A549 (cell line): ENCODE measurements around the gene MYDGF. TPM values are rescaled to one million over a fixed set of nuclear protein-coding genes. Genes with fewer than 3 reads are reported as not detected.

Source experiments
- ATAC-seq, 2 experiments: fragments of 200-7000 bp in 1 of 2; fragments of >200 bp in 1 of 2; cut with Nextera tagmentation in 1 of 2; cut with Tn5 transposase in 1 of 2; 3 replicates each; pipeline versions ENCODE4 v1.8.0 to v1.9.1; 2018 to 2020; ENCODE audit warnings: mild to moderate bottlenecking in 1 of 2, moderate library complexity in 1 of 2
- CTCF ChIA-PET: fragments of 300-600 bp; sonication (Branson Sonifier 250); formaldehyde crosslinking; extraction: SDS; loops from one replicate; lab custom pipeline; 2021; ENCODE audit warnings: antibody characterized with exemption, inconsistent platforms; lab: Yijun Ruan, JAX
- POLR2A ChIA-PET: fragments of 350-600 bp; formaldehyde crosslinking; extraction: SDS; loops from one replicate; lab custom pipeline; 2021; ENCODE audit warnings: antibody characterized with exemption, inconsistent platforms; lab: Yijun Ruan, JAX
- DNase-seq, 2 experiments: peaks; one replicate each; pipeline versions ENCODE4 v3.0.0 to v3.0.0-alpha.2; 2011 to 2016; ENCODE audit warnings: low read depth in 1 of 2, low spot score in 1 of 2
- FAIRE-seq: peaks from 2 replicates; lab custom pipeline; 2011; peaks lifted over from hg19 to GRCh38; lab: Jason Lieb, UNC
- H3K27ac ChIP-seq, 2 experiments: fragments of >200 bp; sonication (Bioruptor Twin); formaldehyde crosslinking; 3 replicates each; pipeline ENCODE4 v1.5.1; 2016 to 2017
- H3K4me1 ChIP-seq: fragments of >200 bp; sonication (Bioruptor Twin); formaldehyde crosslinking; 3 replicates; pipeline ENCODE4 v1.6.1; 2016
- H3K4me2 ChIP-seq: fragments of >200 bp; sonication (Bioruptor Twin); formaldehyde crosslinking; 3 replicates; pipeline ENCODE4 v1.6.1; 2016
- H3K4me3 ChIP-seq: fragments of >200 bp; sonication (Bioruptor Twin); formaldehyde crosslinking; 3 replicates; pipeline ENCODE4 v1.5.1; 2016
- H3K9me3 ChIP-seq: fragments of >200 bp; sonication (Bioruptor Twin); formaldehyde crosslinking; 3 replicates; pipeline ENCODE4 v1.6.1; 2016
- CBX2 ChIP-seq: fragments of 200-600 bp; sonication (generic); IDR thresholded peaks from 2 replicates; pipeline ENCODE4 v1.6.1; 2016; ENCODE audit warnings: low read depth, mild to moderate bottlenecking, borderline replicate concordance
- CBX8 ChIP-seq: fragments of 200-600 bp; sonication (generic); IDR thresholded peaks from 2 replicates; pipeline ENCODE4 v1.6.1; 2016
- CTCF ChIP-seq: fragments of >200 bp; sonication (Bioruptor Twin); formaldehyde crosslinking; IDR thresholded peaks from 3 replicates; pipeline ENCODE4 v1.5.1; 2016
- E2F6 ChIP-seq: IDR thresholded peaks from 2 replicates; pipeline ENCODE4 v1.6.1; 2012; ENCODE audit warnings: low read depth, borderline replicate concordance
- EHF ChIP-seq: fragments of 250-450 bp; sonication (Bioruptor Pico); IDR thresholded peaks from 2 replicates; pipeline ENCODE4 v1.5.0; 2020; ENCODE audit warnings: mild to moderate bottlenecking
- EHMT2 ChIP-seq: fragments of 200-600 bp; sonication (generic); IDR thresholded peaks from 2 replicates; pipeline ENCODE4 v1.6.1; 2016; ENCODE audit warnings: antibody characterized with exemption, low read depth, mild to moderate bottlenecking, moderate library complexity
- ESRRA ChIP-seq: fragments of 150-350 bp; IDR thresholded peaks from 2 replicates; pipeline ENCODE4 v1.6.1; 2014; ENCODE audit warnings: mild to moderate bottlenecking, low read length, borderline replicate concordance
- HDAC2 ChIP-seq: fragments of 200-600 bp; sonication (generic); IDR thresholded peaks from 2 replicates; pipeline ENCODE4 v1.6.1; 2016
- HES2 ChIP-seq: fragments of >200 bp; sonication (Bioruptor Twin); formaldehyde crosslinking; IDR thresholded peaks from 2 replicates; pipeline ENCODE4 v1.6.1; 2016
- HMGXB4 ChIP-seq: fragments of 250-450 bp; sonication (Bioruptor Pico); IDR thresholded peaks from 2 replicates; pipeline ENCODE4 v1.5.0; 2021; ENCODE audit warnings: mild to moderate bottlenecking, moderate library complexity, borderline replicate concordance
- JUN ChIP-seq, 2 experiments: fragments of >200 bp; sonication (Bioruptor Twin); formaldehyde crosslinking; IDR thresholded peaks; 2 replicates in 1 of 2; 3 replicates in 1 of 2; pipeline ENCODE4 v1.6.1; 2016 to 2017
- KDM5A ChIP-seq: fragments of 200-600 bp; sonication (generic); IDR thresholded peaks from 2 replicates; pipeline ENCODE4 v1.6.1; 2016; ENCODE audit warnings: antibody characterized with exemption, mild to moderate bottlenecking
- NR3C1 ChIP-seq: fragments of >200 bp; sonication (Bioruptor Twin); formaldehyde crosslinking; IDR thresholded peaks from 3 replicates; pipeline ENCODE4 v1.6.1; 2017
- PBX3 ChIP-seq: IDR thresholded peaks from 2 replicates; pipeline ENCODE4 v1.6.1; 2012
- RAD21 ChIP-seq, 2 experiments: fragments of >200 bp in 1 of 2; sonication (Bioruptor Twin) in 1 of 2; formaldehyde crosslinking in 1 of 2; IDR thresholded peaks in 1 of 2; conservative IDR thresholded peaks in 1 of 2; 2 replicates in 1 of 2; 3 replicates in 1 of 2; pipeline ENCODE4 v1.6.1; 2012 to 2018; ENCODE audit warnings: inconsistent platforms in 1 of 2
- TP53 ChIP-seq: fragments of 250-450 bp; sonication (Bioruptor Pico); IDR thresholded peaks from 2 replicates; pipeline ENCODE4 v1.5.0; 2021; ENCODE audit warnings: mild to moderate bottlenecking, moderate library complexity
- ZC3H11A ChIP-seq: fragments of 450-650 bp; IDR thresholded peaks from 2 replicates; pipeline ENCODE4 v1.6.1; 2014; ENCODE audit warnings: antibody characterized with exemption, mild to moderate bottlenecking
- ZFP36 ChIP-seq: fragments of 450-650 bp; IDR thresholded peaks from 2 replicates; pipeline ENCODE4 v1.6.1; 2014; ENCODE audit warnings: borderline replicate concordance; ENCODE audit not compliant: partially characterized antibody
- ZNF302 ChIP-seq: fragments of 250-450 bp; sonication (Bioruptor Pico); IDR thresholded peaks from 2 replicates; pipeline ENCODE4 v1.9.0; 2021; ENCODE audit warnings: inconsistent platforms, mild to moderate bottlenecking, moderate library complexity
- WGBS: methylation state at CpG from one replicate; pipeline ENCODE4 v1.1.6; 2017; ENCODE audit errors: missing lambda C conversion rate; 5-methylcytosine and 5-hydroxymethylcytosine counted together
- polyA plus RNA-seq, 4 experiments: library from polyadenylated mRNA; depleted of rRNA in 3 of 4; stranded (reverse); fragments of >200 nt; fragmentation: RNase III in 1 of 4; extraction: RNeasy Plus Mini Kit Qiagen cat#74134 plus additional on column Dnase treatment in 1 of 4; gene quantifications; 2 replicates in 3 of 4; 3 replicates in 1 of 4; pipeline ENCODE4 v1.2.3, GENCODE V29; 2011 to 2017

Gene MYDGF
- polyA plus RNA-seq, 2 of the 4 experiments (the other 2 are of a cell fraction): 62.1 to 107 TPM

GRCh38 chr19:4652075-4652474 lies 18.1 kb downstream of the MYDGF start:
- FAIRE-seq (no peak), DNase-seq (no peak), ATAC-seq (no peak)
- TF ChIP-seq HDAC2 (no peak), CBX2 (no peak), EHF (CRISPR knock-in tag) (no peak)
- POLR2A ChIA-PET: no interaction called here
- WGBS: 96% methylated on average over 39 of the region's 44 CpGs
- H3K27ac ChIP-seq: no peak overlapping the region
- CTCF ChIA-PET: interaction anchor here (1.1 to 2.3 kb wide), 2 partner anchors 7 to 16 kb away, joined by 3 to 6 read pairs; no protein-coding TSS in a partner anchor
- H3K4me3 ChIP-seq: no peak overlapping the region
- peaks cover 4% of the 10 kb centered on the region; the same call in 1 of the 3 replicates for H3K4me1 ChIP-seq
- no peaks in the 10 kb centered on the region for H3K9me3 ChIP-seq
- H3K4me2 ChIP-seq: no peak overlapping the region

- Histone ChIP-seq H3K4me1 (peaks cover 4% of the 10 kb centered on the region; the same call in 1 of the 3 replicates), H3K9me3 (no peaks in the 10 kb centered on the region), H3K4me2 (no peak overlapping the region), H3K4me3 (no peak overlapping the region)
- CTCF ChIA-PET: interaction anchor here (0.5 to 2.3 kb wide), 5 partner anchors 9 to 211 kb away, joined by 3 to 6 read pairs (median 3); partner anchors contain the start of gene SEMA6B
- DNase-seq: no peak
- POLR2A ChIA-PET: no interaction called here
- 90% methylated on average over 2 of the region's 2 CpGs for WGBS
- TF ChIP-seq ESRRA (no peak), RAD21 (conservative IDR thresholded peaks at IDR 0.05 in 1 of 2, IDR thresholded peaks at IDR 0.05 in 1 of 2) (no peak), KDM5A (no peak), EHF (CRISPR knock-in tag) (no peak), JUN (IDR thresholded peaks at IDR 0.05) (no peak), CBX8 (no peak), ZC3H11A (no peak), CTCF (no peak)
- TF ChIP-seq, all 56 proteins: peak for 0
- no peak overlapping the region for H3K27ac ChIP-seq
- FAIRE-seq (no peak), ATAC-seq (no peak; a peak in 2 of 6 replicates)
These were observed 20.0 kb downstream of the MYDGF start for GRCh38 chr19:4650159-4650558.

- H3K4me1 ChIP-seq: peaks cover 1% of the 10 kb centered on the region; the same call in 1 of the 3 replicates
- H3K27ac ChIP-seq: no peak overlapping the region
- H3K4me2 ChIP-seq: no peak overlapping the region
- peak; percentile 33 for TF ChIP-seq ZFP36
- TF ChIP-seq CBX8: no peak
- ChIA-PET POLR2A (no interaction called here), CTCF (interaction anchor here (0.6 to 3.0 kb wide), 6 partner anchors 10 to 91 kb away, joined by 3 to 20 read pairs (median 4); partner anchors contain the start of gene SEMA6B)
- 82% methylated on average over 9 of the region's 19 CpGs for WGBS
- no peak for FAIRE-seq
- H3K4me3 ChIP-seq: no peak overlapping the region
- DNase-seq: no peak
- no peaks in the 10 kb centered on the region for H3K9me3 ChIP-seq
- ATAC-seq: no peak
These were observed 20.6 kb downstream of the MYDGF start for GRCh38 chr19:4649392-4650047.

- POLR2A ChIA-PET: no interaction called here
- ATAC-seq (peak in 1 of 2 experiments; percentile 47; a peak in 3 of 6 replicates), DNase-seq (no peak), FAIRE-seq (no peak)
- CTCF ChIA-PET: interaction anchor here (0.6 to 3.0 kb wide), 6 partner anchors 11 to 225 kb away, joined by 3 to 20 read pairs (median 4); no protein-coding TSS in a partner anchor
- TF ChIP-seq ZNF302 (no peak), TP53 (CRISPR knock-in tag) (no peak), NR3C1 (no peak), HES2 (no peak), PBX3 (no peak), E2F6 (no peak), HMGXB4 (CRISPR knock-in tag) (no peak), EHMT2 (no peak)
- Histone ChIP-seq H3K27ac (no peak overlapping the region), H3K4me1 (no peaks in the 10 kb centered on the region), H3K9me3 (no peaks in the 10 kb centered on the region), H3K4me3 (no peak overlapping the region), H3K4me2 (no peak overlapping the region)
- 85% methylated on average over 14 of the region's 20 CpGs for WGBS
These were observed 22.2 kb downstream of the MYDGF start for GRCh38 chr19:4647676-4648644.
